ENCODE data around the gene KIT.

Gene KIT

GRCh38 chr4:54727346-54727745 is 69.6 kb downstream of the KIT start:
- TF ChIP-seq, protein P1, sequence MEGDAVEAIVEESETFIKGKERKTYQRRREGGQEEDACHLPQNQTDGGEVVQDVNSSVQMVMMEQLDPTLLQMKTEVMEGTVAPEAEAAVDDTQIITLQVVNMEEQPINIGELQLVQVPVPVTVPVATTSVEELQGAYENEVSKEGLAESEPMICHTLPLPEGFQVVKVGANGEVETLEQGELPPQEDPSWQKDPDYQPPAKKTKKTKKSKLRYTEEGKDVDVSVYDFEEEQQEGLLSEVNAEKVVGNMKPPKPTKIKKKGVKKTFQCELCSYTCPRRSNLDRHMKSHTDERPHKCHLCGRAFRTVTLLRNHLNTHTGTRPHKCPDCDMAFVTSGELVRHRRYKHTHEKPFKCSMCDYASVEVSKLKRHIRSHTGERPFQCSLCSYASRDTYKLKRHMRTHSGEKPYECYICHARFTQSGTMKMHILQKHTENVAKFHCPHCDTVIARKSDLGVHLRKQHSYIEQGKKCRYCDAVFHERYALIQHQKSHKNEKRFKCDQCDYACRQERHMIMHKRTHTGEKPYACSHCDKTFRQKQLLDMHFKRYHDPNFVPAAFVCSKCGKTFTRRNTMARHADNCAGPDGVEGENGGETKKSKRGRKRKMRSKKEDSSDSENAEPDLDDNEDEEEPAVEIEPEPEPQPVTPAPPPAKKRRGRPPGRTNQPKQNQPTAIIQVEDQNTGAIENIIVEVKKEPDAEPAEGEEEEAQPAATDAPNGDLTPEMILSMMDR (IDR thresholded peaks at IDR 0.05), result no peak

DNA sequence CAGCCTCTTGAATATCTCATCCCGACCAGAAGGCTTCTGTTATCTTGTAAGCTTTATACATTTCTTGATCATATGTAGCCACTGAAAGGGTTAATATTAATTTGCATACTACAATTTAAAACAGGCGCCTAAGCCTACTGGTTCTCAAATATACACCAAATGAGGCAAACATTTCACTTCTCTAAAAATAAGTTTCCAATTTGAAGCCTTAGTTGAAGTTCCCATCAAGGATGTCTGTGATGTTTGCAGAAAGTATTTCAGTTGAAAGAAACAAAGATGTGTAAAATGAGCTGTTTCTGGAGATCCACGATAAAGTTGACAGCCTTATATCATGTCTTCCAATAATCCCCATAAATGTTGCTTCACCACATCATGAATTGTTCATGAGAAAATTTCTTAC is 70.6 kb downstream of the KIT start:
- TF ChIP-seq, protein P1 (IDR thresholded peaks at IDR 0.05), result no peak

- TF ChIP-seq, protein P1 (IDR thresholded peaks at IDR 0.05), result no peak
These were observed 71.5 kb downstream of the KIT start for GRCh38 chr4:54729256-54729655.

- TF ChIP-seq, protein P1 (IDR thresholded peaks at IDR 0.05), result no peak
These were observed 72.8 kb downstream of the KIT start for GRCh38 chr4:54730581-54730980.

GRCh38 chr4:54731552-54731951 is 73.8 kb downstream of the KIT start:
- TF ChIP-seq, protein P1 (IDR thresholded peaks at IDR 0.05), result no peak

DNA sequence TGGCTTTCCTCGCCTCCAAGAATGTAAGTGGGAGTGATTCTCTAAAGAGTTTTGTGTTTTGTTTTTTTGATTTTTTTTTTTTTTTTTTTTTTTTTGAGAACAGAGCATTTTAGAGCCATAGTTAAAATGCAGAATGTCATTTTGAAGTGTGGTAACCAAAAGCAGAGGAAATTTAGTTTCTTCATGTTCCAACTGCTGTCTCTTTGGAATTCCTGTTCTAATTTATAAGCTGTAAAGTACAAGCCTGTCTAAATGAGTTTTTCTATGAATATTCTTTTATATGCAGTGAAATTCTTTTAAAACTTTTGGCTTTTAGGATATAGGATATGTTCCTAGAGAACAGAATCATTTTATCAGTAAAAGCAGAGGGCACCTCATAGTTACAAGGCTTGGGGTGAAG is 74.2 kb downstream of the KIT start:
- TF ChIP-seq, protein P1 (IDR thresholded peaks at IDR 0.05), result no peak

GRCh38 chr4:54737421-54737820 is 79.7 kb downstream of the KIT start:
- TF ChIP-seq, protein P1 (IDR thresholded peaks at IDR 0.05), result no peak

GRCh38 chr4:54741202-54741601 is 83.4 kb downstream of the KIT start:
- TF ChIP-seq, protein P1 (IDR thresholded peaks at IDR 0.05), result no peak

Data from LNCAP (cell line).